Cerebellar cortex (tissue), 1 donor: ENCODE data around the gene ACER1.
"Not testable (repeated sequence)": the region's sequence is repeated elsewhere in the genome, so short reads cannot be mapped to it uniquely, and the experiment has no call there.

Experiments used
- DNase-seq: peaks from one replicate; pipeline ENCODE4 v3.0.0-alpha.2; 2015; ENCODE audit warnings: low spot score

ACER1 gene

GRCh38 chr19:6287269-6287885, 46.0 kb downstream of the ACER1 start:
- no peak for DNase-seq

- no peak for DNase-seq
Observed at GRCh38 chr19:6286676-6287075, 46.7 kb downstream of the ACER1 start.

- not testable (repeated sequence) for DNase-seq
Observed at GRCh38 chr19:6282393-6282792, 51.0 kb downstream of the ACER1 start.

GRCh38 chr19:6279931-6280591, 53.4 kb downstream of the ACER1 start, which contains the start of gene MLLT1:
MLLT1 (minus strand) TSS chr19:6279975; CDS start chr19:6279784, 191 bp downstream.
- peak; percentile 96 for DNase-seq

- no peak for DNase-seq
Observed at GRCh38 chr19:6279620-6279930, 53.8 kb downstream of the ACER1 start.

- no peak for DNase-seq
Observed at GRCh38 chr19:6278740-6279619, 54.4 kb downstream of the ACER1 start.

- DNase-seq = no peak
Observed at GRCh38 chr19:6278051-6278450, 55.4 kb downstream of the ACER1 start.

- DNase-seq = no peak
Observed at GRCh38 chr19:6276447-6276846, 57.0 kb downstream of the ACER1 start.

GRCh38 chr19:6275170-6275744, 58.2 kb downstream of the ACER1 start:
- DNase-seq = no peak

GRCh38 chr19:6274756-6275155, 58.7 kb downstream of the ACER1 start:
- DNase-seq = peak; percentile 78

GRCh38 chr19:6273701-6274601, 59.5 kb downstream of the ACER1 start:
- DNase-seq = peak; percentile 44

GRCh38 chr19:6272913-6273600, 60.4 kb downstream of the ACER1 start:
- DNase-seq = no peak

GRCh38 chr19:6272411-6272791, 61.0 kb downstream of the ACER1 start:
- DNase-seq = no peak

- DNase-seq = peak; percentile 85
Observed at GRCh38 chr19:6271721-6272410, 61.5 kb downstream of the ACER1 start.

- DNase-seq = peak; percentile 77
Observed at GRCh38 chr19:6271251-6271650, 62.2 kb downstream of the ACER1 start.

GRCh38 chr19:6270822-6271221, 62.6 kb downstream of the ACER1 start:
- no peak for DNase-seq

- peak; percentile 54 for DNase-seq
Observed at GRCh38 chr19:6270076-6270745, 63.2 kb downstream of the ACER1 start.

GRCh38 chr19:6269101-6269886, 64.1 kb downstream of the ACER1 start:
- no peak for DNase-seq

GRCh38 chr19:6268382-6268771, 65.0 kb downstream of the ACER1 start:
- no peak for DNase-seq
